LNCaP clone FGC (cell line): ENCODE measurements around the gene FAM9C.

Experiments used
- DNase-seq: peaks from one replicate; pipeline ENCODE4 v3.0.0-alpha.2; 2011; ENCODE audit warnings: low read depth
- H3K4me3 ChIP-seq: 2 replicates; pipeline ENCODE4 v1.5.1; 2011; ENCODE audit warnings: mild to moderate bottlenecking, low read depth, low read length, control low read depth
- CTCF ChIP-seq: IDR thresholded peaks from 2 replicates; pipeline ENCODE4 v1.5.1; 2012; ENCODE audit warnings: mild to moderate bottlenecking; ENCODE audit not compliant: control insufficient read depth, insufficient read depth; ENCODE audit errors: extremely low read depth

FAM9C gene

DNA sequence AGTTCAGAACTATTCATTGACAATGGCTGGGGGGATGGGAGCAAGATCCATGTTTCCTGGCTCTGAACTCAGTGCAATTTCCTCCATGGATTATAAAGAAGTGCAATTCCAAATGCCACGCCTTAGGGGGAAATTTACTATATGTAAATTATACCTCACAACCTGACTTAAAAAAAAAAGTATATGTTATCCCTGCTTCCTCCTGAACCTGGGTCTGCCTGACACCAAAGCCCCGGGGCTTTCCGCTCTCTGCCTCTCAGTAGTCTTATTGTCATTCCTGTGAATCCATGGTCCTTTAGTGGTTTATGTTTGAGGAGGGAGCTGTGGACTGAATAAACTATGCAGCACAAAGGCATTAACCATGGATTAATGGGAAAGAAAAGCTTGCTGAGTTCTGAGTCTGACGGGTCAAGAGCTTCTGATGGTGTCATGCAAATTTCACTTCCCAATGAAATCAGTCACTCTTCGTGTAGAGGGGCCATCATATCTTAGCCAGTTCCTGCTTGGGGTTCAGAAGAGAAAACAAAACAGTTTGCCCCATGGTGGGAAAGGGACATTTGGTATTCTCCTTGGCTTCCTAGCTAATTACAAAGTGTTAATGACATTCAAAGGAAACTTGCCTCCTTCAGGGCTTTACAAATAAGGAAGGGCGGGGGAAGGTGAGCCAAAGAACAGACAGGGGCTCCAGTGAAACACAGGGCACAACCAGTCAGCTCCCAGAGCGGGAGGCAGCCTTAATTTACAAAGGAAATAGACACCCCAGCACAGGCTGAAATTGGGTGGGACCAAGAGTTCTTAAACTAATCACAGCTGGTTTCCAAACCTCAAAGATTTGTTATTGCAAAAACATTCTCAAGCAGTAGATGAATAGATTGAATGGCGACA, 14.3 kb downstream of the FAM9C start:
- DNase-seq = no peak
- no peak for TF ChIP-seq CTCF
- H3K4me3 ChIP-seq = no peak overlapping the region

- TF ChIP-seq CTCF = no peak
- no peak for DNase-seq
- no peak overlapping the region for H3K4me3 ChIP-seq
These were observed 14.9 kb downstream of the FAM9C start for GRCh38 chrX:13029637-13029886.

- H3K4me3 ChIP-seq = no peak overlapping the region
- no peak for DNase-seq
- no peak for TF ChIP-seq CTCF
These were observed 15.4 kb downstream of the FAM9C start for GRCh38 chrX:13028871-13029636.

- TF ChIP-seq CTCF = no peak
- no peak overlapping the region for H3K4me3 ChIP-seq
- DNase-seq = no peak
These were observed 17.4 kb downstream of the FAM9C start for GRCh38 chrX:13026877-13027652.

DNA sequence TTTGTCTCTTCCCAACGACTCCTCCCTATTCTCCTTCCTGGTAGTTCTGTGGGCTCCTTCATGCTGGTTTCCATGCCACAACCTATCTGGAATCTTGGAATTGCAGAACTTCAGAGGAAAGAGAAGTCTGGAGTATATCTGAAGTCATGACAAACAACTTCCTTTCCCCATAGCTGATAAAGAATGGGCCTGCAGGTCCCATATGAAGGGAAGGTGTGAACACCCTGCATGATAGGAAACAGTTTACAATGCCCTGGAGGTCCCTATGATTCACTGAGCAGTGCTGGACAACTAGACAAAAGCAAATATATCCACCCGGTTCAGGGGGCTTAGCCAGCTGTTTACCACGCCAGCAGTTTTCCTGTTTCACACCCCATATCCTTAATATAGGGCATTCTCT, 19.4 kb downstream of the FAM9C start:
- H3K4me3 ChIP-seq = no peak overlapping the region
- TF ChIP-seq CTCF = no peak
- DNase-seq = no peak

GRCh38 chrX:13023979-13024378, 20.4 kb downstream of the FAM9C start:
- no peak for TF ChIP-seq CTCF
- no peak overlapping the region for H3K4me3 ChIP-seq
- no peak for DNase-seq
